Measurements from ENCODE around the gene SASH1.

The SASH1 gene

DNA sequence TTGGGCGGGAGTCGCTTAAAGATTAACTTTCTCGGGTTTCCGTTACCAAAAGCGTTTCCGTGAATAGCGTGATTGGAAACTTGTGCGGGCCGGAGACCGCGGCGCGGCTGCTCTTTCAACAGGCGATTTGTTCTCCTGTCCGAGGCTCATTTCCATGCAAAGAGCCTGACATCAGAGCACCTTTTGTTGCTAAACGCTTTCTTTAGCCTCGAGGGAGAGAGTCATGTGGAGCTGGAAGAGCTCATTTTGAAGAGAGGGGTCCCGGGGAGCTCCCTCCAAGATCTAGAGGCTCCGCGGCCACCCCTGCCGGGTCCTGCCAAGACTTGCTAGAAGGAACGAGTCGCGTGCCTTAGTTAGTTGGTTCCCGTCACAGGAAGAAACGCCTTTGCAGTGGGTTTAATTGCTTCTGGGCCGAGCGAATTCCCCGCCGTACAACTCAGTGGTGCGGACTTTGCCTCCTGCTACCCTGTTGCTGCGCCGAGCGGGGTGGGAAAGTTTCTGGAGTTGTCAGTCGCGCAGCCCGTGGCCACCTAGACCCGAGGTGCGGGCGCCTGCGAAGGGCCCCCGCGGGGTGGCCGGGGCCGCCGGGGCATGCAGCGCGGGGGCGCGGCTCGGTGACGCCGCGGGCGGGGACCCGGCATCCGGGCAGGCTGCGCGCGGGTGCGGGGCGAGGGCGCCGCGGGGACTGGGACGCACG lies at the start of gene SASH1:
TSS of gene SASH1 (plus strand) at position 489 of the 697 bp plus-strand sequence. CDS start 230 bp downstream, outside the sequence.
- DNase-seq (ENCODE audit: low read depth): peak; percentile 43

GRCh38 chr6:148293181-148293995 lies 49.2 kb upstream of the SASH1 start:
- DNase-seq (ENCODE audit: low read depth): no peak

GRCh38 chr6:148294059-148294458 lies 48.6 kb upstream of the SASH1 start:
- DNase-seq (ENCODE audit: low read depth): no peak

- no peak for DNase-seq (ENCODE audit: low read depth)
These were observed 47.3 kb upstream of the SASH1 start for GRCh38 chr6:148295261-148295887.

DNA sequence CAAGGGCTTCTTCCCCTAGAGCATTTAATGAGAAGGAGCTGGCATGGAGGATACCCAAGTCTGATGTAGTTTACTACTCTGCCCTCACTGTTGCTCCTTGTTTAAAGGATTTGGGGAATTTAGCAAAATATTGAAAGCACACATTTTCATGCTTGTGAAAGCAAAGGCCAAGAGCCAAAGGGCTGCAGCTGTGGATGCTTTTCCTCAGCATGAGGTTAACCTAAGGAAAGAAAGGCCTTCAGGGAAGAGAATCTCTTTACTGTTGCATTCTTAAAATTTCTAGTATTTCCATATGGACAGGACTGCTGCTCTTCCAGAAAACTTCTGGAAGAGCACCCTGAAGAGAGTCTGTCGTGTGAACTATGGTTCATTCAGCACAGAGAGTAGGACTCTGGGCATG lies 45.9 kb upstream of the SASH1 start:
- no peak for DNase-seq (ENCODE audit: low read depth)

DNA sequence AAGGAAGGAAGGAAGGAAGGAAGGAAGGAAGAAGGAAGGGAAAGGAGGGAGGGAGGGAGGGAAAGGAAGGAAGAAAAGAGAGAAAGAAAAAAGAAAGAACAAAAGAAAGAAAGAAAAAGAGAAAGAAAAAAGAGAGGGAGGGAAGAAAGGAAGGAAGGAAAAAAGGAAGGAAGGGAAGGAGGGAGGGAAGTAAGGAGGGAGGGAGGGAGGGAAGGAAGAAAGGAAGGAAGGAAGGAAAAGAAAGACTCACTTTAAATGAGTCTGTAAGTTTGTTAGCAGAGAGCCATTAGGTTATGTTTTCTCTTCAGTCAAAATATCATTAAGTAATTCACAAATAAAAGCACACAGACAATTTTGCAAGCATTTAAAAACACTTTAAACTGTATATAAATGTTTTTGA lies 44.0 kb upstream of the SASH1 start:
- no peak for DNase-seq (ENCODE audit: low read depth)

- no peak for DNase-seq (ENCODE audit: low read depth)
These were observed 39.0 kb upstream of the SASH1 start for GRCh38 chr6:148303616-148304015.

DNA sequence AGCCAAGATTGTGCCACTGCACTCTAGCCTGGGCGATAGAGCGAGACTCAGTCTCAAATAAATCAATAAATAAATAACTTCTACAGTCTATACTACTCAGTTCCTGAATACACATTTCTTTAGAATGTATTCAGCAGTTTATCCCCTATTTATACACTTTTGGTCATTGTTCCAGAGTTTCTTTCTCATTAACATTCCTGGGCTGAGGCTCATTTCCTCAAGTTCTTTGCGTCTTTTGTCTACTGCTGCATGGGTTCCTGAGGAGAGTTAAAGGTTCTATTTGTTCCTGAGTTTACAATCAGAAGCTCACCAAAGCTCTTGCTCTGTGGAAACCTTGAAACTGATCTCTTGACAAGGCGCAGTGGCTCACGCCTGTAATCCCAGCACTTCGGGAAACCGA lies 37.7 kb upstream of the SASH1 start:
- peak; percentile 43 for DNase-seq (ENCODE audit: low read depth)

DNA sequence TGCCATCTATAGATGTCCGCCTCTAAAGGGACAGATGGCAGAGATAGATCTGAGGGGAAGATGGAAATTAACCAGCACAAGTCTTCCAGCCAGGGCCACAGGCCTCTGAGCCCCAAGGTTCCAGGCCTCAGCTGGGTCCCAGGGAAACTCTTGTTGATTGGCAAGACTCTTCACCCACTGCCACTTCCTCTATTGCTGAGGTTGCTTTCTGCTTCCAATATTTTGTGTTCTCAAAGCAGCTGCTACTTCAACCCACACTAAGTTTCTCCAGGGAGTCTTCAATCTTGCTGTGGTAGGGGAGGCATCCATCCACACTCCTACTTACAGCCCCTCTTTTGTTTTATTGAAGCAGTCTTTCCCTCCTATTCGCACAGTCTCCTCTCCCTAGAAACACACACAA lies 36.4 kb upstream of the SASH1 start:
- no peak for DNase-seq (ENCODE audit: low read depth)

DNA sequence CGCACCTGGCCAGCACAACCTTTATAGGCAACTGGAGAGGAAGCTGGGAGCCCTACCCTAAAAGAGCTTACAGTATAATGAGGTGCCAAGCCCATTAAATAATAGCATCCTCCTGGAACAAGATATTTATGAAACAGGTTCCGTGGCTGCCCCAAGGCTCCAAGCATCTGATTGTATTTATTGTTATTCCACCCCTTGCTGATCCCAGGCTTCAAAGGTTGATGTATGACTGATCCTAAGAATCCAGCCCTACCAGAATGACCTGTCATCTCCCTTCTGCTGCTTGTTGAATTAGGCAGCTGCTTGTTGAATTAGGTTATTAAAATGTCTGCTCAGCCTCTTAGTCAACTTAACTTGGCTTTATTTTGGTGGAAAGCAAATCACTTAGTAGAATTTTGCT lies 35.2 kb upstream of the SASH1 start:
- DNase-seq (ENCODE audit: low read depth): no peak

GRCh38 chr6:148309301-148309700 lies 33.3 kb upstream of the SASH1 start:
- DNase-seq (ENCODE audit: low read depth): no peak

DNA sequence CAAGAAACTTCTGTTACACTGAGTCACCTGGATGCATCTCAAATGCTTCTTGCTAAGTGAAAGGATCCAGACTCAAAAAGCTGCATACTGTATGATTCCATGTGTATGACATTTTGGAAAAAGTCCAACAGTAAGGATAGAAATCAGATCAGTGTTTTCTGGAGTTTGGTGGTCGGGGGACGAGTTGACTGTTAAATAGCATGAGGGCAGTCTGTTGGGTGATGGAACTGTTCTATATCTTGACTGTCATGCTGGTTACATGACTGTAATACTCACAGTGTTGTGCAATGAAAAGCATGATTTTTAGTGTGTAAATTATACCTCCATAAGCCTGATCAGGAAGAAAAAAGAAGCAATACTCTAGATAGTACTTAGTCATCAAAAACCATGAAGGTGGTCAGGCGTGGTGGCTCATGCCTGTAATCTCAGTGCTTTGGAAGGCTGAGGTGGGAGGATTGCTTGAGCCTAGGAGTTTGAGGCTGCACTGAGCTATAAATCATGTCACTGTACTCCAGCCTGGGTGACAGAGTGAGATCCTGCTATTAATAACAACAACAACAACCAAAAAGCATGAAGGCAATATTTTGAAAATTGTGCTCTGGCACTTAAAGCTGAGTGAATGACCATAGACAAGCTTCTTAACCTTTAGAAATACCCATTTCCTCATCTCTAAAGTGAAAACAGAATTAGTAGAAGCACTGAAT lies 30.5 kb upstream of the SASH1 start:
- no peak for DNase-seq (ENCODE audit: low read depth)

GRCh38 chr6:148313488-148313887 lies 29.1 kb upstream of the SASH1 start:
- no peak for DNase-seq (ENCODE audit: low read depth)

- no peak for DNase-seq (ENCODE audit: low read depth)
These were observed 26.3 kb upstream of the SASH1 start for GRCh38 chr6:148316308-148316707.

DNA sequence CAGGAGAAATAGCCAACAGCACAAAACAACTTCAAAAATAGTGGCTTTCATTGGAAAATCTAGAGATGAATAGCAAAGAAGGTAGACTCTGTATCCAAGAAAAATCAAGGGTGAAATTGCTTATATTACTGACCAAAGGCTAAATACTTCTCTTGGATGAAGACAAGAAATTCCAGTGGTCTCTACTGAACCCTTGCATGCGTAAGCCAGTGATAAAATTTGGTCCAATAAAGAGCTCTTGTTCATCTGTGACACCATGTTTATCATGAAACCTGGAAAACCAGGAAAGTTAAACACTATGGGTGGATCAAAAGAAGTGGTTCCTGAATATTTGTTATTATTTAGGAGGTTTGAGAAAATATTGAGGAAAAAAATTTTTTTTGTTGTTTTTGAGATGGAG lies 25.6 kb upstream of the SASH1 start:
- no peak for DNase-seq (ENCODE audit: low read depth)

DNA sequence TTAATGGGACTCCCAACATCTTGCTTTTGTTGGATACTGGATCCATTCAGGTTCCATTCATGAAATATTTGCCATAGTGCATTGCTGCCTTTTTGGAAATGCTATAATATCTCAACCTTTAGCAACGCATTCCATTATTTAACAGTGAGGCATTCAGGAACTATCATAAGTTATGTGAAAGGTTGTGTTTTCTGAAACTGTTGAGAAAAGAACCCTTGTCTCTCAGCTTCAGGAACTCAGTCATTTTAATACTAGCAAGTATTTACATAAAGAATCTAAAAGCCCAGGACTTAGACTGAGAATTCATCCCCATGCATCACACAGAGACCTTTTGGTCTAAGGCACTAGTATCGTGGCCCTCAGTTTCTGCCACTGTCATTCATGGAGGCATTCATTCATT lies 24.9 kb upstream of the SASH1 start:
- DNase-seq (ENCODE audit: low read depth): no peak

GRCh38 chr6:148322704-148323103 lies 19.9 kb upstream of the SASH1 start:
- no peak for DNase-seq (ENCODE audit: low read depth)

GRCh38 chr6:148323344-148323743 lies 19.3 kb upstream of the SASH1 start:
- DNase-seq (ENCODE audit: low read depth): no peak

- no peak for DNase-seq (ENCODE audit: low read depth)
These were observed 18.2 kb upstream of the SASH1 start for GRCh38 chr6:148324297-148324985.

DNA sequence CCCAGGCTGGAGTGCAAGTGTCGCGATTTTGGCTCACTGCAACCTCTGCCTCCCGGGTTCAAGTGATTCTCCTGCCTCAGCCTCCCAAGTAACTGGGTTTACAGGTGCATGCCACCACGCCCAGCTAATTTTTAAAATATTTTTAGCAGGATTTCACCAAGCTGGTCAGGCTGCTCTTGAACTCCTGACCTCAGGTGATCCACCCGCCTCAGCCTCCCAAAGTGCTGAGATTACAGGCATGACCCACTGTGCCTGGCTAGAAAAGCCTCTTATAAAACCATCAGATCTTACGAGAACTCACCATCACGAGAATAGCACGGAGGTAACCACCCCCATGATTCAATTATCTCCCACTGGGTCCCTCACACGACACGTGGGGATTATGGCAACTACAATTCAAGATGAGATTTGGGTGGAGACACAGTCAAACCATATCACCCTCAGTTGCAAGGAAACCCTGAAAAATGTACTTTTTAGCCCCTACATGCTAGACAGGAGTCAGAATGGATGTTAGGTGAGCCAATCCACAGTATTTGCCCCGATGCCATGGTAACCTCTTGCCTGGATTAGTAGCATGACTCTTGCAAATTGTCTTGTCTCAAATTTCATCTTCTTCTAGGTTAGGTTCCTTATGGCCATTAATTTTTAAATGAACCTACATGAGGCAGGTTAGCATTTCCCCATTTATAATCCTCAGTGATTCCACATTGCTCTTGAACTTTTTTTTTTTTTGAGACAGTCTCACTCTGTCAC lies 17.1 kb upstream of the SASH1 start:
- no peak for DNase-seq (ENCODE audit: low read depth)

Data from non-pigmented ciliary epithelial cell (primary cell).